Measurements from ENCODE around the gene CYP4V2.

DNA sequence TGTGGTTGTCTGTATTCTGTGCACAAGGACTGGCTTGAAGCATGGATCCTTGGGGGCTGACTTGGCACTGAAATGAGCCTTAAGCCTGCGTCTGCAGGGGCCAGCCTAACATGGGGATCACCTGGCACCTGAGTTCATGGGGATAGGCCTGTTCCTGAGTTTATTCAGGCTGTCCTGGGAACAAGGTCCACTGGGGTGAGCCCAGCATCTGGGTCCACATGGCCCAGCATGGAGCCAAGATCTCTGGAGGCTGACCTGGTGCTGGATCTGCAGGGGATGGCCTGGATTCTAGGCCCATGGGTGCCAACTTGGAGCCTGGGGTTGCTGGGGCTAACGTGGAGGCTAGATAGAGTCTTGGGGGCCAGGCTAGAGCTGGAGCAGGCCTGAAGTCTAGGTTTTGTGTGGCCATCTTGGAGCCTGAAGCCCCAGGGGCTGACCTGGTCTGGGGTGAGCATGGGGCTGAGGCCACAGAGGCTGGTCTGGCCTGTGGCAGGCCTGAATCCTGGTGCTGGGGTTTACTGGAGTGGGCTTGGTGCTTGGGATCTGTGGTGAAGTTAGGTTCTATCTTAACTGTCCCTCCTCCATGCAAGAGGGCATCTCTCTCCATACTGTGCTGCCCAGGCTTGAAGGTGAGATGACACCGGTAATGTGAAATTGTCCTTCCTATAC lies 35.3 kb downstream of the CYP4V2 start:
- TF ChIP-seq CTCF (IDR thresholded peaks at IDR 0.05) (no peak), RFX5 (IDR thresholded peaks at IDR 0.05; ENCODE audit: low read length) (no peak), FOXM1 (IDR thresholded peaks at IDR 0.05; ENCODE audit: low read depth) (no peak), FOSL2 (IDR thresholded peaks at IDR 0.05; ENCODE audit: borderline replicate concordance, low read depth) (no peak), ZBTB33 (IDR thresholded peaks at IDR 0.05; ENCODE audit: borderline replicate concordance, low read depth) (no peak), YY1 (IDR thresholded peaks at IDR 0.05; ENCODE audit: low read depth) (no peak), TAF1 (IDR thresholded peaks at IDR 0.05; ENCODE audit: borderline replicate concordance, low read depth, low read length) (no peak), POLR2AphosphoS5 (IDR thresholded peaks at IDR 0.05; ENCODE audit: low read depth, low read length) (no peak), EZH2phosphoT487 (IDR thresholded peaks at IDR 0.05; ENCODE audit: borderline replicate concordance, low read depth) (no peak), RAD21 (IDR thresholded peaks at IDR 0.05; ENCODE audit: low read length) (no peak)
- TF ChIP-seq, protein P1, sequence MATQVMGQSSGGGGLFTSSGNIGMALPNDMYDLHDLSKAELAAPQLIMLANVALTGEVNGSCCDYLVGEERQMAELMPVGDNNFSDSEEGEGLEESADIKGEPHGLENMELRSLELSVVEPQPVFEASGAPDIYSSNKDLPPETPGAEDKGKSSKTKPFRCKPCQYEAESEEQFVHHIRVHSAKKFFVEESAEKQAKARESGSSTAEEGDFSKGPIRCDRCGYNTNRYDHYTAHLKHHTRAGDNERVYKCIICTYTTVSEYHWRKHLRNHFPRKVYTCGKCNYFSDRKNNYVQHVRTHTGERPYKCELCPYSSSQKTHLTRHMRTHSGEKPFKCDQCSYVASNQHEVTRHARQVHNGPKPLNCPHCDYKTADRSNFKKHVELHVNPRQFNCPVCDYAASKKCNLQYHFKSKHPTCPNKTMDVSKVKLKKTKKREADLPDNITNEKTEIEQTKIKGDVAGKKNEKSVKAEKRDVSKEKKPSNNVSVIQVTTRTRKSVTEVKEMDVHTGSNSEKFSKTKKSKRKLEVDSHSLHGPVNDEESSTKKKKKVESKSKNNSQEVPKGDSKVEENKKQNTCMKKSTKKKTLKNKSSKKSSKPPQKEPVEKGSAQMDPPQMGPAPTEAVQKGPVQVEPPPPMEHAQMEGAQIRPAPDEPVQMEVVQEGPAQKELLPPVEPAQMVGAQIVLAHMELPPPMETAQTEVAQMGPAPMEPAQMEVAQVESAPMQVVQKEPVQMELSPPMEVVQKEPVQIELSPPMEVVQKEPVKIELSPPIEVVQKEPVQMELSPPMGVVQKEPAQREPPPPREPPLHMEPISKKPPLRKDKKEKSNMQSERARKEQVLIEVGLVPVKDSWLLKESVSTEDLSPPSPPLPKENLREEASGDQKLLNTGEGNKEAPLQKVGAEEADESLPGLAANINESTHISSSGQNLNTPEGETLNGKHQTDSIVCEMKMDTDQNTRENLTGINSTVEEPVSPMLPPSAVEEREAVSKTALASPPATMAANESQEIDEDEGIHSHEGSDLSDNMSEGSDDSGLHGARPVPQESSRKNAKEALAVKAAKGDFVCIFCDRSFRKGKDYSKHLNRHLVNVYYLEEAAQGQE (IDR thresholded peaks at IDR 0.05; ENCODE audit: low read depth, low read length) = no peak
- TF ChIP-seq, protein P2, sequence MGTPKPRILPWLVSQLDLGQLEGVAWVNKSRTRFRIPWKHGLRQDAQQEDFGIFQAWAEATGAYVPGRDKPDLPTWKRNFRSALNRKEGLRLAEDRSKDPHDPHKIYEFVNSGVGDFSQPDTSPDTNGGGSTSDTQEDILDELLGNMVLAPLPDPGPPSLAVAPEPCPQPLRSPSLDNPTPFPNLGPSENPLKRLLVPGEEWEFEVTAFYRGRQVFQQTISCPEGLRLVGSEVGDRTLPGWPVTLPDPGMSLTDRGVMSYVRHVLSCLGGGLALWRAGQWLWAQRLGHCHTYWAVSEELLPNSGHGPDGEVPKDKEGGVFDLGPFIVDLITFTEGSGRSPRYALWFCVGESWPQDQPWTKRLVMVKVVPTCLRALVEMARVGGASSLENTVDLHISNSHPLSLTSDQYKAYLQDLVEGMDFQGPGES (IDR thresholded peaks at IDR 0.05; ENCODE audit: low read depth, low read length) = no peak

All from SK-N-SH (cell line).